Gastrocnemius medialis (tissue), 4 donors: Measurements from ENCODE around the gene SIRPA. TPM values are rescaled to one million over a fixed set of nuclear protein-coding genes. Genes with fewer than 3 reads are reported as not detected.

Source experiments
- ATAC-seq, 2 donors: fragments of 150-250 bp; one replicate each; pipeline ENCODE4 v1.9.1; 2016
- DNase-seq, 2 donors: peaks; one replicate each; pipeline ENCODE4 v3.0.0-alpha.2; 2019
- H3K27ac ChIP-seq, 4 donors: fragments of 200-600 bp; sonication (generic); 1 replicate in 1 of 4; 2 replicates in 3 of 4; pipeline ENCODE4 v1.5.1; 2016 to 2018; ENCODE audit warnings: mild to moderate bottlenecking in 2 of 4, moderate library complexity in 1 of 4
- H3K27me3 ChIP-seq, 3 donors: fragments of 200-600 bp; sonication (generic) in 2 of 3; 1 replicate in 1 of 3; 2 replicates in 2 of 3; pipeline versions ENCODE4 v1.5.1 to v1.6.0; 2016 to 2019; ENCODE audit warnings: mild to moderate bottlenecking in 1 of 3, moderate library complexity in 1 of 3
- H3K36me3 ChIP-seq, 2 donors: fragments of 200-600 bp; sonication (generic) in 1 of 2; one replicate each; pipeline ENCODE4 v1.5.1; 2017 to 2018
- H3K4me1 ChIP-seq, 2 donors: fragments of 200-600 bp; sonication (generic) in 1 of 2; one replicate each; pipeline ENCODE4 v1.5.1; 2016 to 2017; ENCODE audit warnings: mild to moderate bottlenecking in 2 of 2
- H3K4me3 ChIP-seq, 4 donors: fragments of 200-600 bp; sonication (generic) in 3 of 4; 1 replicate in 1 of 4; 2 replicates in 3 of 4; pipeline ENCODE4 v1.5.1; 2016 to 2019; ENCODE audit warnings: mild to moderate bottlenecking in 2 of 4
- H3K9me3 ChIP-seq, 3 donors: fragments of 200-600 bp; sonication (generic) in 2 of 3; 1 replicate in 1 of 3; 2 replicates in 2 of 3; pipeline ENCODE4 v1.5.1; 2016 to 2019
- CTCF ChIP-seq, 5 experiments: fragments of 450-650 bp in 3 of 5; fragments of 200-600 bp in 2 of 5; sonication (generic) in 2 of 5; IDR thresholded peaks in 4 of 5; conservative IDR thresholded peaks in 1 of 5; 1 replicate in 4 of 5; 2 replicates in 1 of 5; pipeline ENCODE4 v1.5.1; 2016 to 2019; ENCODE audit warnings: antibody characterized with exemption in 5 of 5, mild to moderate bottlenecking in 3 of 5, moderate library complexity in 3 of 5
- POLR2A ChIP-seq, 2 donors: fragments of 450-650 bp; IDR thresholded peaks; one replicate each; pipeline ENCODE4 v1.6.1; 2017; ENCODE audit warnings: antibody characterized with exemption in 2 of 2, mild to moderate bottlenecking in 2 of 2, moderate library complexity in 2 of 2
- in situ Hi-C, 4 donors: fragments of 200-750 bp; cut with MboI; loops; one replicate each; pipeline versions ENCODE4 v1.15.0 to v1.8.0; 2017; ENCODE audit warnings: low sequenced_read_pairs in 4 of 4
- intact Hi-C: fragments of 100-400 bp; cut with DNase I; formaldehyde crosslinking; loops from one replicate; pipeline ENCODE4 v1.15.1; 2023; ENCODE audit warnings: low total_unique reads
- total RNA-seq, 4 donors: library from RNA; depleted of rRNA; stranded (reverse); fragments of >200 nt; gene quantifications; one replicate each; pipeline versions ENCODE4 v1.1.0 to v1.2.3, GENCODE V29; 2016

SIRPA gene
- total RNA-seq, 4 donors from 2014 or later, result 14.6 to 62.0 (median 20.6) TPM

GRCh38 chr20:1951436-1952115 lies 56.4 kb downstream of the SIRPA start:
- Histone ChIP-seq H3K27me3 (no peaks in the 10 kb centered on the region), H3K9me3 (no peaks in the 10 kb centered on the region), H3K4me3 (no peak overlapping the region), H3K4me1 (peaks cover 12 to 17% of the 10 kb centered on the region in 2 donors), H3K36me3 (no peaks in the 10 kb centered on the region), H3K27ac (no peak overlapping the region)
- TF ChIP-seq POLR2A (IDR thresholded peaks at IDR 0.05), result no peak
- TF ChIP-seq CTCF (IDR thresholded peaks at IDR 0.05 in 4 of 5, conservative IDR thresholded peaks at IDR 0.05 in 1 of 5), result no peak
- no peak for ATAC-seq
- no peak for DNase-seq
- in situ Hi-C loops (no loop called here), intact Hi-C loops (no loop called here)

GRCh38 chr20:1952737-1953530 lies 57.7 kb downstream of the SIRPA start:
- ATAC-seq (no peak), DNase-seq (no peak)
- no peak overlapping the region for H3K27ac ChIP-seq
- no peaks in the 10 kb centered on the region for H3K27me3 ChIP-seq
- H3K9me3 ChIP-seq, result no peaks in the 10 kb centered on the region
- in situ Hi-C loops, result no loop called here
- no peak overlapping the region for H3K4me3 ChIP-seq
- H3K36me3 ChIP-seq, result no peaks in the 10 kb centered on the region
- TF ChIP-seq CTCF (IDR thresholded peaks at IDR 0.05 in 4 of 5, conservative IDR thresholded peaks at IDR 0.05 in 1 of 5) (no peak), POLR2A (IDR thresholded peaks at IDR 0.05) (no peak)
- H3K4me1 ChIP-seq, result peaks cover under 1 to 6% of the 10 kb centered on the region in 2 donors
- intact Hi-C loops, result no loop called here

- Histone ChIP-seq H3K4me1 (peaks cover 0 to under 1% of the 10 kb centered on the region in 2 donors), H3K36me3 (no peaks in the 10 kb centered on the region), H3K27me3 (no peaks in the 10 kb centered on the region), H3K4me3 (no peak overlapping the region), H3K9me3 (no peaks in the 10 kb centered on the region), H3K27ac (no peak overlapping the region)
- ATAC-seq (no peak), DNase-seq (no peak)
- in situ Hi-C loops, result no loop called here
- intact Hi-C loops, result no loop called here
- TF ChIP-seq CTCF (IDR thresholded peaks at IDR 0.05 in 4 of 5, conservative IDR thresholded peaks at IDR 0.05 in 1 of 5), result no peak
- no peak for TF ChIP-seq POLR2A (IDR thresholded peaks at IDR 0.05)
These were observed 58.4 kb downstream of the SIRPA start for GRCh38 chr20:1953621-1954020.

GRCh38 chr20:1955217-1955616 lies 60.0 kb downstream of the SIRPA start:
- no peaks in the 10 kb centered on the region for H3K36me3 ChIP-seq
- TF ChIP-seq POLR2A (IDR thresholded peaks at IDR 0.05) (no peak), CTCF (IDR thresholded peaks at IDR 0.05 in 4 of 5, conservative IDR thresholded peaks at IDR 0.05 in 1 of 5) (no peak)
- intact Hi-C loops (no loop called here), in situ Hi-C loops (no loop called here)
- ATAC-seq (no peak), DNase-seq (no peak)
- H3K4me3 ChIP-seq, result no peak overlapping the region
- H3K27me3 ChIP-seq, result no peaks in the 10 kb centered on the region
- no peaks in the 10 kb centered on the region for H3K4me1 ChIP-seq
- H3K27ac ChIP-seq, result no peak overlapping the region
- H3K9me3 ChIP-seq, result no peaks in the 10 kb centered on the region
